CD4-positive, alpha-beta T cell (primary cell): ENCODE data around the gene SUGP2. TPM values are rescaled to one million over a fixed set of nuclear protein-coding genes. Genes with fewer than 3 reads are reported as not detected.

Experiments
- ATAC-seq: fragments of 200-7000 bp; cut with Tn5 transposase; one replicate; pipeline ENCODE4 v1.10.0; 2022; ENCODE audit warnings: mild to moderate bottlenecking; ENCODE audit not compliant: poor library complexity
- CTCF ChIA-PET: fragments of 350-600 bp; sonication (Branson Sonifier 250); formaldehyde crosslinking; loops from one replicate; lab custom pipeline; 2021; ENCODE audit warnings: antibody characterized with exemption, inconsistent platforms; lab: Charles Lee
- POLR2A ChIA-PET: fragments of 350-600 bp; sonication (Branson Sonifier 250); formaldehyde crosslinking; loops from one replicate; lab custom pipeline; 2021; ENCODE audit warnings: antibody characterized with exemption, inconsistent platforms; lab: Charles Lee
- DNase-seq, 14 experiments: peaks; one replicate each; pipeline ENCODE4 v3.0.0-alpha.2; 2013 to 2020; ENCODE audit warnings: mixed read lengths in 2 of 14
- H3K27ac ChIP-seq, 2 donors: one replicate each; pipeline versions ENCODE4 v1.5.1 to v1.7.0; 2013; ENCODE audit warnings: low read length in 2 of 2, low read depth in 1 of 2, mild to moderate bottlenecking in 1 of 2
- H3K27me3 ChIP-seq, 2 experiments: 1 replicate in 1 of 2; 2 replicates in 1 of 2; pipeline versions ENCODE4 v1.6.1 to v1.7.0; 2013; ENCODE audit warnings: low read length in 2 of 2, control low read depth in 1 of 2, mild to moderate bottlenecking in 1 of 2, moderate library complexity in 1 of 2; ENCODE audit not compliant: insufficient read depth in 2 of 2, control insufficient read depth in 1 of 2
- H3K36me3 ChIP-seq: one replicate; pipeline ENCODE4 v1.6.1; 2013; ENCODE audit warnings: low read length, control low read depth; ENCODE audit not compliant: insufficient read depth
- H3K4me1 ChIP-seq: one replicate; pipeline ENCODE4 v1.6.1; 2013; ENCODE audit warnings: low read length, control low read depth; ENCODE audit not compliant: insufficient read depth
- H3K4me3 ChIP-seq: one replicate; pipeline ENCODE4 v1.5.1; 2013; ENCODE audit warnings: mild to moderate bottlenecking, low read length, moderate library complexity
- H3K9me3 ChIP-seq, 2 experiments: 1 replicate in 1 of 2; 2 replicates in 1 of 2; pipeline versions ENCODE4 v1.6.1 to v1.7.0; 2013; ENCODE audit warnings: low read length in 2 of 2, mild to moderate bottlenecking in 2 of 2, control low read depth in 1 of 2, moderate library complexity in 1 of 2; ENCODE audit not compliant: control insufficient read depth in 1 of 2, insufficient read depth in 1 of 2
- H3K27ac Mint-ChIP-seq: one replicate; pipeline ENCODE4 v1.8.0; 2020; ENCODE audit warnings: mixed read lengths
- H3K27me3 Mint-ChIP-seq: one replicate; pipeline ENCODE4 v1.8.0; 2021; ENCODE audit warnings: mixed read lengths
- H3K36me3 Mint-ChIP-seq: one replicate; pipeline ENCODE4 v1.8.0; 2021; ENCODE audit warnings: low read depth, mixed read lengths
- H3K4me1 Mint-ChIP-seq: one replicate; pipeline ENCODE4 v1.8.0; 2021; ENCODE audit warnings: low read depth, mixed read lengths
- H3K4me3 Mint-ChIP-seq: one replicate; pipeline ENCODE4 v1.8.0; 2020; ENCODE audit warnings: mild to moderate bottlenecking, mixed read lengths
- H3K9me3 Mint-ChIP-seq: one replicate; pipeline ENCODE4 v1.8.0; 2020; ENCODE audit warnings: mixed read lengths
- CTCF ChIP-seq: fragments of 200-600 bp; IDR thresholded peaks from one replicate; pipeline ENCODE4 v1.8.0; 2022; ENCODE audit warnings: antibody characterized with exemption, mild to moderate bottlenecking
- intact Hi-C, 2 experiments: fragments of 100-400 bp; cut with DNase I in 1 of 2; cut with micrococcal nuclease in 1 of 2; formaldehyde crosslinking; loops; one replicate each; pipeline versions ENCODE4 v1.15.1 to v1.9.0; 2023 to 2025; cut with DNase I, micrococcal nuclease
- total RNA-seq, 174 experiments: library from RNA in 2 of 174; stranded (reverse) in 2 of 174; gene quantifications; one replicate each; pipeline ENCODE4 v1.2.3 and lab custom pipeline; 2021 to 2026

The SUGP2 gene
- total RNA-seq, 2 experiments from 2014 or later = 106 to 110 TPM

- ATAC-seq (no peak), DNase-seq (no peak)
- Mint-ChIP-seq H3K4me1 (no peaks in the 10 kb centered on the region), H3K9me3 (no peaks in the 10 kb centered on the region), H3K4me3 (no peak overlapping the region), H3K36me3 (peaks cover 49% of the 10 kb centered on the region), H3K27ac (no peak overlapping the region), H3K27me3 (no peaks in the 10 kb centered on the region)
- no peak for TF ChIP-seq CTCF
- Histone ChIP-seq H3K4me1 (no peaks in the 10 kb centered on the region), H3K9me3 (no peaks in the 10 kb centered on the region), H3K4me3 (no peak overlapping the region), H3K36me3 (peaks cover 45% of the 10 kb centered on the region), H3K27me3 (no peaks in the 10 kb centered on the region), H3K27ac (no peak overlapping the region)
- CTCF ChIA-PET = no interaction called here
- intact Hi-C loops = no loop called here
- POLR2A ChIA-PET = no interaction called here
Measured at GRCh38 chr19:18993115-18993514, 40.2 kb downstream of the SUGP2 start.

GRCh38 chr19:18992696-18993095 lies 40.6 kb downstream of the SUGP2 start:
- ATAC-seq (no peak), DNase-seq (no peak)
- H3K4me1 Mint-ChIP-seq = no peaks in the 10 kb centered on the region
- H3K27ac Mint-ChIP-seq = no peak overlapping the region
- H3K9me3 Mint-ChIP-seq = no peaks in the 10 kb centered on the region
- intact Hi-C loops = no loop called here
- POLR2A ChIA-PET = no interaction called here
- TF ChIP-seq CTCF = no peak
- CTCF ChIA-PET = no interaction called here
- no peaks in the 10 kb centered on the region for H3K27me3 Mint-ChIP-seq
- no peak overlapping the region for H3K4me3 ChIP-seq
- H3K27ac ChIP-seq = no peak overlapping the region
- H3K36me3 Mint-ChIP-seq = peaks cover 44% of the 10 kb centered on the region
- H3K36me3 ChIP-seq = peaks cover 44% of the 10 kb centered on the region
- H3K4me3 Mint-ChIP-seq = no peak overlapping the region
- no peaks in the 10 kb centered on the region for H3K4me1 ChIP-seq
- no peaks in the 10 kb centered on the region for H3K27me3 ChIP-seq
- H3K9me3 ChIP-seq = no peaks in the 10 kb centered on the region

- no peak overlapping the region for H3K4me3 ChIP-seq
- Mint-ChIP-seq H3K36me3 (peaks cover 39% of the 10 kb centered on the region), H3K4me3 (no peak overlapping the region), H3K27me3 (peaks cover 5% of the 10 kb centered on the region), H3K9me3 (no peaks in the 10 kb centered on the region), H3K27ac (no peak overlapping the region), H3K4me1 (no peaks in the 10 kb centered on the region)
- ATAC-seq (no peak), DNase-seq (no peak)
- H3K4me1 ChIP-seq = no peaks in the 10 kb centered on the region
- POLR2A ChIA-PET = no interaction called here
- H3K9me3 ChIP-seq = no peaks in the 10 kb centered on the region
- no peak overlapping the region for H3K27ac ChIP-seq
- no peak for TF ChIP-seq CTCF
- peaks cover 44% of the 10 kb centered on the region for H3K36me3 ChIP-seq
- intact Hi-C loops = no loop called here
- H3K27me3 ChIP-seq = no peaks in the 10 kb centered on the region
- CTCF ChIA-PET = no interaction called here
Measured at GRCh38 chr19:18991468-18991867, 41.8 kb downstream of the SUGP2 start.
